A673 (cell line): Measurements from ENCODE around the gene SYNGR2.

Experiments used
- EZH2 ChIP-seq: fragments of 200-600 bp; sonication (generic); IDR thresholded peaks from 2 replicates; pipeline ENCODE4 v1.6.1; 2017; ENCODE audit warnings: borderline replicate concordance, low read depth, mild to moderate bottlenecking, mixed read lengths, antibody characterized with exemption, low read length; ENCODE audit not compliant: poor library complexity, severe bottlenecking
- TF ChIP-seq, protein P1 (sequence below): fragments of 300-800, 200-600 bp; sonication (generic); conservative IDR thresholded peaks from 2 replicates; pipeline ENCODE4 v1.5.1; 2017; ENCODE audit warnings: low read depth, mild to moderate bottlenecking, antibody characterized with exemption, low read length, moderate library complexity, mixed read lengths

- TF ChIP-seq, protein P1, sequence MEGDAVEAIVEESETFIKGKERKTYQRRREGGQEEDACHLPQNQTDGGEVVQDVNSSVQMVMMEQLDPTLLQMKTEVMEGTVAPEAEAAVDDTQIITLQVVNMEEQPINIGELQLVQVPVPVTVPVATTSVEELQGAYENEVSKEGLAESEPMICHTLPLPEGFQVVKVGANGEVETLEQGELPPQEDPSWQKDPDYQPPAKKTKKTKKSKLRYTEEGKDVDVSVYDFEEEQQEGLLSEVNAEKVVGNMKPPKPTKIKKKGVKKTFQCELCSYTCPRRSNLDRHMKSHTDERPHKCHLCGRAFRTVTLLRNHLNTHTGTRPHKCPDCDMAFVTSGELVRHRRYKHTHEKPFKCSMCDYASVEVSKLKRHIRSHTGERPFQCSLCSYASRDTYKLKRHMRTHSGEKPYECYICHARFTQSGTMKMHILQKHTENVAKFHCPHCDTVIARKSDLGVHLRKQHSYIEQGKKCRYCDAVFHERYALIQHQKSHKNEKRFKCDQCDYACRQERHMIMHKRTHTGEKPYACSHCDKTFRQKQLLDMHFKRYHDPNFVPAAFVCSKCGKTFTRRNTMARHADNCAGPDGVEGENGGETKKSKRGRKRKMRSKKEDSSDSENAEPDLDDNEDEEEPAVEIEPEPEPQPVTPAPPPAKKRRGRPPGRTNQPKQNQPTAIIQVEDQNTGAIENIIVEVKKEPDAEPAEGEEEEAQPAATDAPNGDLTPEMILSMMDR, result no peak
- no peak for TF ChIP-seq EZH2
Measured at GRCh38 chr17:78208486-78208885, 40.1 kb downstream of the SYNGR2 start.
